ENCODE measurements around the gene VWA3B.

DNA sequence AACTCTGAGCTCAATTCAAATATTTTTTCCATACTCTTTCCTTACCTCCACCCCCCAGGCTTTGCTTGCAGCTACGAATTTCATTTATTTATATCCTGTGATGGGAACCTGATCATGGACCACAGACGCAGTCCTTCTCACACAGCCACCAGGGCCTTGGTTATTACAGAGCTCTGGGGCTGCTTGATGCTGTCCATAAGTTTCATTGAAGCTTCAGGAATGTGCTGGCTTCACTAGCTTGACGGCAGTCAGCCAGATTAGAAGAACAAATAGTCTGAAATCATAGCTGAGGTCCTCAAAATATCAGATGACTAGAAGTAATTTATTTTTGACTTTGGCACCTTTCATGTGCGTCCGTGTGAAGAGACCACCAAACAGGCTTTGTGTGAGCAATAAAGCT lies 104.9 kb downstream of the VWA3B start:
- TF ChIP-seq, protein P1, sequence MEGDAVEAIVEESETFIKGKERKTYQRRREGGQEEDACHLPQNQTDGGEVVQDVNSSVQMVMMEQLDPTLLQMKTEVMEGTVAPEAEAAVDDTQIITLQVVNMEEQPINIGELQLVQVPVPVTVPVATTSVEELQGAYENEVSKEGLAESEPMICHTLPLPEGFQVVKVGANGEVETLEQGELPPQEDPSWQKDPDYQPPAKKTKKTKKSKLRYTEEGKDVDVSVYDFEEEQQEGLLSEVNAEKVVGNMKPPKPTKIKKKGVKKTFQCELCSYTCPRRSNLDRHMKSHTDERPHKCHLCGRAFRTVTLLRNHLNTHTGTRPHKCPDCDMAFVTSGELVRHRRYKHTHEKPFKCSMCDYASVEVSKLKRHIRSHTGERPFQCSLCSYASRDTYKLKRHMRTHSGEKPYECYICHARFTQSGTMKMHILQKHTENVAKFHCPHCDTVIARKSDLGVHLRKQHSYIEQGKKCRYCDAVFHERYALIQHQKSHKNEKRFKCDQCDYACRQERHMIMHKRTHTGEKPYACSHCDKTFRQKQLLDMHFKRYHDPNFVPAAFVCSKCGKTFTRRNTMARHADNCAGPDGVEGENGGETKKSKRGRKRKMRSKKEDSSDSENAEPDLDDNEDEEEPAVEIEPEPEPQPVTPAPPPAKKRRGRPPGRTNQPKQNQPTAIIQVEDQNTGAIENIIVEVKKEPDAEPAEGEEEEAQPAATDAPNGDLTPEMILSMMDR (IDR thresholded peaks at IDR 0.05; ENCODE audit: poor library complexity), result no peak
- TF ChIP-seq EZH2phosphoT487 (IDR thresholded peaks at IDR 0.05; ENCODE audit: low read depth, severe bottlenecking, unreplicated experiment), result no peak
